HEK293 (cell line): ENCODE results near the gene SHISAL1.

Source experiments
- CTCF ChIA-PET: fragments of 350-600 bp; formaldehyde crosslinking; extraction: SDS; loops from one replicate; lab custom pipeline; 2021; ENCODE audit warnings: antibody characterized with exemption; lab: Yijun Ruan, JAX
- POLR2A ChIA-PET: fragments of 300-600 bp; formaldehyde crosslinking; extraction: SDS; loops from one replicate; lab custom pipeline; 2020; ENCODE audit warnings: antibody characterized with exemption, inconsistent platforms; lab: Yijun Ruan, JAX
- H3K27ac ChIP-seq: fragments of 200-500 bp; sonication (Bioruptor generic); 2 replicates; pipeline ENCODE4 v1.5.1; 2014; ENCODE audit warnings: low read depth, low read length, control low read depth, inconsistent platforms; ENCODE audit errors: extremely low read depth
- H3K36me3 ChIP-seq, 2 experiments: fragments of 200-500 bp in 1 of 2; sonication (Bioruptor generic) in 1 of 2; 1 replicate in 1 of 2; 2 replicates in 1 of 2; pipeline ENCODE4 v1.5.1; 2014 to 2017; ENCODE audit warnings: inconsistent platforms in 2 of 2, low read length in 2 of 2; ENCODE audit not compliant: control insufficient read depth in 2 of 2, insufficient read depth in 1 of 2
- H3K4me1 ChIP-seq: fragments of 200-500 bp; sonication (Bioruptor generic); 2 replicates; pipeline ENCODE4 v1.5.1; 2014; ENCODE audit warnings: mild to moderate bottlenecking, low read length, inconsistent platforms; ENCODE audit not compliant: control insufficient read depth, insufficient read depth
- H3K4me3 ChIP-seq: 2 replicates; pipeline ENCODE4 v1.5.1; 2011; ENCODE audit warnings: low read depth, mild to moderate bottlenecking, control low read depth, low read length, moderate library complexity
- H3K9me3 ChIP-seq: fragments of 200-500 bp; sonication (Bioruptor generic); 2 replicates; pipeline ENCODE4 v1.5.1; 2014; ENCODE audit warnings: low read depth, low read length, inconsistent platforms; ENCODE audit not compliant: control insufficient read depth, insufficient read depth
- AEBP2 ChIP-seq: fragments of 450-650 bp; formaldehyde crosslinking; IDR thresholded peaks from 2 replicates; pipeline ENCODE4 v1.5.1; 2016; ENCODE audit warnings: missing biosample characterization, missing genetic modification characterization, borderline replicate concordance
- KLF1 ChIP-seq: fragments of 450-650 bp; formaldehyde crosslinking; IDR thresholded peaks from 2 replicates; pipeline ENCODE4 v1.5.1; 2016; ENCODE audit warnings: missing biosample characterization, missing genetic modification characterization
- KLF16 ChIP-seq: fragments of 450-650 bp; formaldehyde crosslinking; IDR thresholded peaks from 2 replicates; pipeline ENCODE4 v1.5.1; 2017; ENCODE audit warnings: missing biosample characterization, missing genetic modification characterization
- KLF9 ChIP-seq: fragments of 450-650 bp; formaldehyde crosslinking; IDR thresholded peaks from 2 replicates; pipeline ENCODE4 v1.5.1; 2016; ENCODE audit warnings: missing biosample characterization, missing genetic modification characterization, low read depth
- REPIN1 ChIP-seq: fragments of 450-650 bp; formaldehyde crosslinking; IDR thresholded peaks from 2 replicates; pipeline ENCODE4 v1.5.1; 2017; ENCODE audit warnings: missing biosample characterization, missing genetic modification characterization, low read depth
- REST ChIP-seq: fragments of 450-650 bp; formaldehyde crosslinking; IDR thresholded peaks from 2 replicates; pipeline ENCODE4 v1.5.1; 2016; ENCODE audit warnings: missing biosample characterization, missing genetic modification characterization
- SP3 ChIP-seq: fragments of 450-650 bp; formaldehyde crosslinking; IDR thresholded peaks from 2 replicates; pipeline ENCODE4 v1.5.1; 2016; ENCODE audit warnings: missing biosample characterization, missing genetic modification characterization
- ZNF133 ChIP-seq: fragments of 450-650 bp; formaldehyde crosslinking; IDR thresholded peaks from 2 replicates; pipeline ENCODE4 v1.5.1; 2016; ENCODE audit warnings: missing biosample characterization, missing genetic modification characterization
- ZNF140 ChIP-seq: fragments of 450-650 bp; formaldehyde crosslinking; IDR thresholded peaks from 2 replicates; pipeline ENCODE4 v1.5.1; 2016; ENCODE audit warnings: missing biosample characterization, missing genetic modification characterization
- ZNF266 ChIP-seq: fragments of 450-650 bp; formaldehyde crosslinking; IDR thresholded peaks from 2 replicates; pipeline ENCODE4 v1.5.1; 2016; ENCODE audit warnings: missing biosample characterization, missing genetic modification characterization, low read depth
- ZNF302 ChIP-seq: fragments of 450-650 bp; formaldehyde crosslinking; IDR thresholded peaks from 2 replicates; pipeline ENCODE4 v1.5.1; 2016; ENCODE audit warnings: missing biosample characterization, missing genetic modification characterization, low read depth
- ZNF449 ChIP-seq: fragments of 450-650 bp; formaldehyde crosslinking; IDR thresholded peaks from 2 replicates; pipeline ENCODE4 v1.5.1; 2017; ENCODE audit warnings: missing biosample characterization, mild to moderate bottlenecking, missing genetic modification characterization, moderate library complexity
- ZNF571 ChIP-seq: fragments of 450-650 bp; formaldehyde crosslinking; IDR thresholded peaks from 2 replicates; pipeline ENCODE4 v1.5.0; 2017; ENCODE audit warnings: missing biosample characterization, missing genetic modification characterization
- ZNF677 ChIP-seq: fragments of 450-650 bp; IDR thresholded peaks from 2 replicates; pipeline ENCODE4 v1.5.0; 2018; ENCODE audit warnings: missing biosample characterization, mild to moderate bottlenecking, missing genetic modification characterization, moderate library complexity
- ZSCAN16 ChIP-seq: fragments of 450-650 bp; formaldehyde crosslinking; IDR thresholded peaks from 2 replicates; pipeline ENCODE4 v1.5.1; 2016; ENCODE audit warnings: missing biosample characterization, missing genetic modification characterization
- TF ChIP-seq, protein P1 (sequence below): fragments of 450-650 bp; formaldehyde crosslinking; IDR thresholded peaks from 2 replicates; pipeline ENCODE4 v1.5.1; 2017; ENCODE audit warnings: missing biosample characterization, missing genetic modification characterization

Gene SHISAL1

GRCh38 chr22:44218071-44218470 lies 94.7 kb downstream of the SHISAL1 start:
- TF ChIP-seq ZNF266 (tag by site-specific recombination) (no peak), KLF9 (no peak), ZNF571 (tag by site-specific recombination) (no peak), REPIN1 (no peak), ZNF140 (no peak), SP3 (tag by site-specific recombination) (no peak), ZNF677 (tag by site-specific recombination) (no peak), AEBP2 (tag by site-specific recombination) (no peak), REST (tag by site-specific recombination) (no peak), KLF16 (tag by site-specific recombination) (no peak), ZNF449 (tag by site-specific recombination) (no peak), KLF1 (tag by site-specific recombination) (no peak), ZSCAN16 (no peak), ZNF302 (tag by site-specific recombination) (no peak)
- TF ChIP-seq, protein P1, sequence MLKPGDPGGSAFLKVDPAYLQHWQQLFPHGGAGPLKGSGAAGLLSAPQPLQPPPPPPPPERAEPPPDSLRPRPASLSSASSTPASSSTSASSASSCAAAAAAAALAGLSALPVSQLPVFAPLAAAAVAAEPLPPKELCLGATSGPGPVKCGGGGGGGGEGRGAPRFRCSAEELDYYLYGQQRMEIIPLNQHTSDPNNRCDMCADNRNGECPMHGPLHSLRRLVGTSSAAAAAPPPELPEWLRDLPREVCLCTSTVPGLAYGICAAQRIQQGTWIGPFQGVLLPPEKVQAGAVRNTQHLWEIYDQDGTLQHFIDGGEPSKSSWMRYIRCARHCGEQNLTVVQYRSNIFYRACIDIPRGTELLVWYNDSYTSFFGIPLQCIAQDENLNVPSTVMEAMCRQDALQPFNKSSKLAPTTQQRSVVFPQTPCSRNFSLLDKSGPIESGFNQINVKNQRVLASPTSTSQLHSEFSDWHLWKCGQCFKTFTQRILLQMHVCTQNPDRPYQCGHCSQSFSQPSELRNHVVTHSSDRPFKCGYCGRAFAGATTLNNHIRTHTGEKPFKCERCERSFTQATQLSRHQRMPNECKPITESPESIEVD (tag by site-specific recombination): no peak
- ChIA-PET POLR2A (no interaction called here), CTCF (no interaction called here)
- Histone ChIP-seq H3K27ac (no peak overlapping the region), H3K4me3 (no peak overlapping the region), H3K4me1 (no peaks in the 10 kb centered on the region), H3K36me3 (no peaks in the 10 kb centered on the region), H3K9me3 (no peaks in the 10 kb centered on the region)

- TF ChIP-seq ZNF133 (tag by site-specific recombination): no peak
- ChIA-PET POLR2A (no interaction called here), CTCF (no interaction called here)
- Histone ChIP-seq H3K4me3 (no peak overlapping the region), H3K36me3 (no peaks in the 10 kb centered on the region), H3K4me1 (no peaks in the 10 kb centered on the region), H3K9me3 (no peaks in the 10 kb centered on the region), H3K27ac (no peak overlapping the region)
Measured at GRCh38 chr22:44217346-44217745, 95.4 kb downstream of the SHISAL1 start.
